H9 (cell line): ENCODE measurements around the gene SDK1. TPM values are rescaled to one million over a fixed set of nuclear protein-coding genes. Genes with fewer than 3 reads are reported as not detected.

Experiments
- DNase-seq: peaks from one replicate; pipeline ENCODE4 v3.0.0-alpha.2; 2017
- H2AFZ ChIP-seq: one replicate; pipeline ENCODE4 v1.6.1; 2013; ENCODE audit warnings: mild to moderate bottlenecking, low read length, control low read depth, moderate library complexity
- H2AK5ac ChIP-seq: 2 replicates; pipeline ENCODE4 v1.6.1; 2013; ENCODE audit warnings: low read length, control low read depth, mixed read lengths; ENCODE audit not compliant: insufficient read length
- H2BK120ac ChIP-seq: one replicate; pipeline ENCODE4 v1.6.1; 2013; ENCODE audit warnings: low read depth, mild to moderate bottlenecking, low read length, control low read depth, inconsistent platforms; ENCODE audit not compliant: poor library complexity, severe bottlenecking
- H2BK12ac ChIP-seq: 2 replicates; pipeline ENCODE4 v1.6.1; 2013; ENCODE audit warnings: low read length, control low read depth, mixed read lengths, low read depth; ENCODE audit not compliant: insufficient read length
- H2BK15ac ChIP-seq: 2 replicates; pipeline ENCODE4 v1.6.1; 2013; ENCODE audit warnings: low read depth, low read length, control low read depth
- H2BK20ac ChIP-seq: one replicate; pipeline ENCODE4 v1.6.1; 2013; ENCODE audit warnings: low read depth, mild to moderate bottlenecking, low read length, control low read depth, inconsistent platforms; ENCODE audit not compliant: poor library complexity, severe bottlenecking
- H2BK5ac ChIP-seq: 2 replicates; pipeline ENCODE4 v1.6.1; 2013; ENCODE audit warnings: low read length, control low read depth, mixed read lengths; ENCODE audit not compliant: insufficient read length
- H3K14ac ChIP-seq: 2 replicates; pipeline ENCODE4 v1.6.1; 2013; ENCODE audit warnings: low read length, control low read depth; ENCODE audit not compliant: insufficient read depth
- H3K18ac ChIP-seq: 2 replicates; pipeline ENCODE4 v1.6.1; 2013; ENCODE audit warnings: low read depth, mild to moderate bottlenecking, mixed read lengths, low read length, control low read depth; ENCODE audit not compliant: insufficient read length
- H3K23ac ChIP-seq: 2 replicates; pipeline ENCODE4 v1.6.1; 2013; ENCODE audit warnings: low read length, control low read depth, mixed read lengths, low read depth; ENCODE audit not compliant: insufficient read length
- H3K23me2 ChIP-seq: 2 replicates; pipeline ENCODE4 v1.6.1; 2013; ENCODE audit warnings: low read depth, mild to moderate bottlenecking, mixed read lengths, low read length, control low read depth; ENCODE audit not compliant: insufficient read length, poor library complexity, severe bottlenecking
- H3K27ac ChIP-seq: 2 replicates; pipeline ENCODE4 v1.5.1; 2013; ENCODE audit warnings: low read length, control low read depth, mixed read lengths, low read depth; ENCODE audit not compliant: insufficient read length
- H3K27me3 ChIP-seq: 2 replicates; pipeline ENCODE4 v1.6.1; 2013; ENCODE audit warnings: low read length, control low read depth, inconsistent platforms; ENCODE audit not compliant: insufficient read depth
- H3K4ac ChIP-seq: 2 replicates; pipeline ENCODE4 v1.6.1; 2013; ENCODE audit warnings: low read depth, mild to moderate bottlenecking, control low read depth, inconsistent platforms, low read length, moderate library complexity
- H3K4me1 ChIP-seq: 2 replicates; pipeline ENCODE4 v1.6.1; 2013; ENCODE audit warnings: low read length, control low read depth, inconsistent platforms; ENCODE audit not compliant: insufficient read depth
- H3K4me2 ChIP-seq: 2 replicates; pipeline ENCODE4 v1.6.1; 2013; ENCODE audit warnings: low read length, control low read depth, mixed read lengths; ENCODE audit not compliant: insufficient read length, insufficient read depth
- H3K56ac ChIP-seq: 2 replicates; pipeline ENCODE4 v1.6.1; 2013; ENCODE audit warnings: low read depth, mild to moderate bottlenecking, mixed read lengths, low read length, control low read depth; ENCODE audit not compliant: insufficient read length
- H3K79me1 ChIP-seq: 2 replicates; pipeline ENCODE4 v1.6.1; 2013; ENCODE audit warnings: low read depth, mild to moderate bottlenecking, moderate library complexity, low read length, control low read depth, inconsistent platforms; ENCODE audit not compliant: insufficient read depth, poor library complexity, severe bottlenecking
- H3K79me2 ChIP-seq: 2 replicates; pipeline ENCODE4 v1.6.1; 2013; ENCODE audit warnings: low read length, control low read depth, inconsistent platforms; ENCODE audit not compliant: insufficient read depth
- H3K9ac ChIP-seq: 2 replicates; pipeline ENCODE4 v1.6.1; 2013; ENCODE audit warnings: low read length, control low read depth, mixed read lengths; ENCODE audit not compliant: insufficient read length; ENCODE audit errors: extremely low read depth
- H3K9me3 ChIP-seq: one replicate; pipeline ENCODE4 v1.6.1; 2013; ENCODE audit warnings: low read depth, low read length, inconsistent platforms; ENCODE audit not compliant: control insufficient read depth
- H3T11ph ChIP-seq: one replicate; pipeline ENCODE4 v1.6.1; 2013; ENCODE audit warnings: mild to moderate bottlenecking, low read length, control low read depth, inconsistent platforms
- H4K20me1 ChIP-seq: one replicate; pipeline ENCODE4 v1.6.1; 2013; ENCODE audit not compliant: control insufficient read depth, insufficient read length, insufficient read depth
- H4K5ac ChIP-seq: 2 replicates; pipeline ENCODE4 v1.6.1; 2013; ENCODE audit warnings: low read depth, mild to moderate bottlenecking, mixed read lengths, low read length, control low read depth; ENCODE audit not compliant: insufficient read length
- H4K8ac ChIP-seq: replicated peaks from 2 replicates; pipeline ENCODE4 v1.6.1; 2013; ENCODE audit warnings: low read length, control low read depth, mixed read lengths, low read depth; ENCODE audit not compliant: insufficient read length
- H4K91ac ChIP-seq: 2 replicates; pipeline ENCODE4 v1.6.1; 2013; ENCODE audit warnings: low read depth, mild to moderate bottlenecking, moderate library complexity, mixed read lengths, low read length, control low read depth; ENCODE audit not compliant: insufficient read length
- H3K27ac Mint-ChIP-seq, 3 experiments: 2 replicates in 2 of 3; 3 replicates in 1 of 3; pipeline ENCODE4 v1.8.0; 2020 to 2021; ENCODE audit warnings: mixed read lengths in 3 of 3, mild to moderate bottlenecking in 1 of 3, moderate library complexity in 1 of 3
- H3K27me3 Mint-ChIP-seq: 2 replicates; pipeline ENCODE4 v1.8.0; 2021; ENCODE audit warnings: low read depth, mild to moderate bottlenecking, moderate library complexity, mixed read lengths
- H3K36me3 Mint-ChIP-seq, 3 experiments: 2 replicates in 2 of 3; 3 replicates in 1 of 3; pipeline ENCODE4 v1.8.0; 2020 to 2021; ENCODE audit warnings: low read depth in 3 of 3, mixed read lengths in 3 of 3; ENCODE audit not compliant: insufficient read depth in 1 of 3
- H3K4me1 Mint-ChIP-seq, 2 experiments: 2 replicates each; pipeline ENCODE4 v1.8.0; 2020; ENCODE audit warnings: mixed read lengths in 2 of 2
- H3K4me3 Mint-ChIP-seq, 2 experiments: 2 replicates in 1 of 2; 3 replicates in 1 of 2; pipeline ENCODE4 v1.8.0; 2020 to 2021; ENCODE audit warnings: mild to moderate bottlenecking in 2 of 2, mixed read lengths in 2 of 2, moderate library complexity in 1 of 2
- H3K9me3 Mint-ChIP-seq, 2 experiments: 2 replicates in 1 of 2; 3 replicates in 1 of 2; pipeline ENCODE4 v1.8.0; 2020; ENCODE audit warnings: mild to moderate bottlenecking in 2 of 2, mixed read lengths in 2 of 2, moderate library complexity in 1 of 2
- WGBS: extraction: QIAGEN DNeasy Blood & Tissue Kit; methylation state at CpG from one replicate; pipeline ENCODE4 v1.1.7; 2013; ENCODE audit warnings: missing lambda C conversion rate, low lambda C conversion rate, mixed read lengths; ENCODE audit not compliant: insufficient read length; ENCODE audit errors: extremely low coverage; 5-methylcytosine and 5-hydroxymethylcytosine counted together
- total RNA-seq: library from RNA; stranded (reverse); gene quantifications from 2 replicates; pipeline ENCODE4 v1.2.1, GENCODE V29; 2021
- TF ChIP-seq, protein P1 (sequence below): fragments of 200-600 bp; sonication (generic); conservative IDR thresholded peaks from 3 replicates; pipeline ENCODE4 v1.8.0; 2021; ENCODE audit warnings: antibody characterized with exemption, mild to moderate bottlenecking

Gene SDK1
- total RNA-seq, 1 experiment from 2014 or later = 8.7 TPM

GRCh38 chr7:3304131-3304530 is 3.1 kb downstream of the SDK1 start:
- Histone ChIP-seq H2BK120ac (no peak overlapping the region), H3K9ac (no peak overlapping the region), H3K9me3 (no peaks in the 10 kb centered on the region), H2AK5ac (no peak overlapping the region), H3K4ac (no peak overlapping the region), H4K91ac (no peak overlapping the region), H3K4me1 (peaks cover 6% of the 10 kb centered on the region; the same call in 1 of the 2 replicates), H4K20me1 (no peaks in the 10 kb centered on the region), H4K5ac (no peak overlapping the region), H3K23ac (no peak overlapping the region), H2BK5ac (no peak overlapping the region), H2AFZ (no peak overlapping the region), H2BK15ac (no peak overlapping the region), H3K27ac (no peak overlapping the region), H4K8ac (no peak overlapping the region), H3K14ac (no peak overlapping the region), H3K27me3 (no peaks in the 10 kb centered on the region), H3K56ac (no peak overlapping the region), H3T11ph (no peak overlapping the region), H3K79me1 (no peaks in the 10 kb centered on the region), H2BK12ac (no peak overlapping the region), H3K23me2 (peaks cover 13% of the 10 kb centered on the region), H3K4me2 (no peak overlapping the region), H3K79me2 (peaks cover 2% of the 10 kb centered on the region; the same call in 1 of the 2 replicates), H2BK20ac (no peak overlapping the region), H3K18ac (no peak overlapping the region)
- no peaks in the 10 kb centered on the region; a peak in 1 of 7 replicates for H3K36me3 Mint-ChIP-seq
- H3K9me3 Mint-ChIP-seq = no peaks in the 10 kb centered on the region
- H3K4me1 Mint-ChIP-seq = peaks cover 26 to 33% of the 10 kb centered on the region in 2 experiments
- no peak overlapping the region for H3K4me3 Mint-ChIP-seq
- no peak for DNase-seq
- no peak overlapping the region for H3K27ac Mint-ChIP-seq
- H3K27me3 Mint-ChIP-seq = peaks cover 24% of the 10 kb centered on the region
- TF ChIP-seq, protein P1, sequence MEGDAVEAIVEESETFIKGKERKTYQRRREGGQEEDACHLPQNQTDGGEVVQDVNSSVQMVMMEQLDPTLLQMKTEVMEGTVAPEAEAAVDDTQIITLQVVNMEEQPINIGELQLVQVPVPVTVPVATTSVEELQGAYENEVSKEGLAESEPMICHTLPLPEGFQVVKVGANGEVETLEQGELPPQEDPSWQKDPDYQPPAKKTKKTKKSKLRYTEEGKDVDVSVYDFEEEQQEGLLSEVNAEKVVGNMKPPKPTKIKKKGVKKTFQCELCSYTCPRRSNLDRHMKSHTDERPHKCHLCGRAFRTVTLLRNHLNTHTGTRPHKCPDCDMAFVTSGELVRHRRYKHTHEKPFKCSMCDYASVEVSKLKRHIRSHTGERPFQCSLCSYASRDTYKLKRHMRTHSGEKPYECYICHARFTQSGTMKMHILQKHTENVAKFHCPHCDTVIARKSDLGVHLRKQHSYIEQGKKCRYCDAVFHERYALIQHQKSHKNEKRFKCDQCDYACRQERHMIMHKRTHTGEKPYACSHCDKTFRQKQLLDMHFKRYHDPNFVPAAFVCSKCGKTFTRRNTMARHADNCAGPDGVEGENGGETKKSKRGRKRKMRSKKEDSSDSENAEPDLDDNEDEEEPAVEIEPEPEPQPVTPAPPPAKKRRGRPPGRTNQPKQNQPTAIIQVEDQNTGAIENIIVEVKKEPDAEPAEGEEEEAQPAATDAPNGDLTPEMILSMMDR = no peak
- no CpG with 5 or more reads among the region's 4 CpGs for WGBS
